C4-2B (cell line): ENCODE results near the gene LMO7.

ENCODE experiments used
- ZFX ChIP-seq: fragments of 450-650 bp; IDR thresholded peaks from 2 replicates; pipeline ENCODE4 v1.6.1; 2017
- TF ChIP-seq, protein P1 (sequence below): fragments of 450-650 bp; conservative IDR thresholded peaks from 2 replicates; pipeline ENCODE4 v1.5.1; 2017; ENCODE audit warnings: mild to moderate bottlenecking

DNA sequence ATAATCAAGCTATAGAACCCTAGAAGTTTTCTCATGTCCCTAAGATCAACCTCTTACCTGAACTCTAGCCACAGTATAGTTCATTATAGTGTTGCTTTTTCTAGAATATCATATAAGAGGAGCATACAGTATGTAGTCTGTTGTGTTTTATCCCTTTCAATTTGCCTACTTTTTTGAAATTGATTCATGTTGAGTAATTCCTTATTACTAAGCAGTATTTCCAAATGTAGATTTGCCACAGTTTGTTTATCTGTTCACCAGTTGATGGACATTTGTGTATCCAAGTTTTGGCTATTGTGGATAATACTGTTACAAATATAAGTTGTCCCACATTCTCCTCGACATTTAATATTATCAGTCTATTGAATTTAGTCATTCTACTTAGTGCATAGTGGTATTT is 138.0 kb downstream of the LMO7 start:
- TF ChIP-seq, protein P1, sequence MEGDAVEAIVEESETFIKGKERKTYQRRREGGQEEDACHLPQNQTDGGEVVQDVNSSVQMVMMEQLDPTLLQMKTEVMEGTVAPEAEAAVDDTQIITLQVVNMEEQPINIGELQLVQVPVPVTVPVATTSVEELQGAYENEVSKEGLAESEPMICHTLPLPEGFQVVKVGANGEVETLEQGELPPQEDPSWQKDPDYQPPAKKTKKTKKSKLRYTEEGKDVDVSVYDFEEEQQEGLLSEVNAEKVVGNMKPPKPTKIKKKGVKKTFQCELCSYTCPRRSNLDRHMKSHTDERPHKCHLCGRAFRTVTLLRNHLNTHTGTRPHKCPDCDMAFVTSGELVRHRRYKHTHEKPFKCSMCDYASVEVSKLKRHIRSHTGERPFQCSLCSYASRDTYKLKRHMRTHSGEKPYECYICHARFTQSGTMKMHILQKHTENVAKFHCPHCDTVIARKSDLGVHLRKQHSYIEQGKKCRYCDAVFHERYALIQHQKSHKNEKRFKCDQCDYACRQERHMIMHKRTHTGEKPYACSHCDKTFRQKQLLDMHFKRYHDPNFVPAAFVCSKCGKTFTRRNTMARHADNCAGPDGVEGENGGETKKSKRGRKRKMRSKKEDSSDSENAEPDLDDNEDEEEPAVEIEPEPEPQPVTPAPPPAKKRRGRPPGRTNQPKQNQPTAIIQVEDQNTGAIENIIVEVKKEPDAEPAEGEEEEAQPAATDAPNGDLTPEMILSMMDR: no peak
- no peak for TF ChIP-seq ZFX
